HPDE6-E6E7 (cell line): Measurements from ENCODE around the gene ZEB1.
"Not testable (repeated sequence)": the region's sequence is repeated elsewhere in the genome, so short reads cannot be mapped to it uniquely, and the experiment has no call there.

ENCODE experiments used
- DNase-seq: peaks from one replicate; pipeline ENCODE4 v3.0.0; 2011; ENCODE audit warnings: missing footprints; ENCODE audit errors: extremely low spot score

ZEB1 gene

GRCh38 chr10:31507427-31507826 is 188.4 kb downstream of the ZEB1 start:
- no peak for DNase-seq

DNA sequence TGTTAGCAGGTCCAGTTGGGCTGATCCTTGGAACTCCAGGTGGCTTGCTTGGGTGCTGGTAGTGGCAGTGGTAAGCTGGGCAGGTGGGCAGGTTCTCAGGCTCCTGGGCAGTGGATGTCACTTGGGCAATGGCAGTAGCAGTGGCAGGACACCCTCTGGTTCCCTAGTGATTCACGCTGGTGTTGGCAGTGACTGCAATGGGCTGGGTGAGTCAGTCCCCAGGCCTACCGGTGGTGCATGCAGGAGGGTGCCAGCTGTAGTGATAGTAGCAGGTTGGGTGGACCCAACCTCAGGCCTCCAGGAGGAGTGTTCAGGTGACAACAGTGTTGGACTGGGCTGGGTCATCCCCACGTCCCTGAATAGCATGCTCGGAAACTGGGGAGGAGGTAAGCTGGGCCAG is 189.2 kb downstream of the ZEB1 start:
- no peak for DNase-seq

- DNase-seq, result no peak
Measured at GRCh38 chr10:31508882-31509281, 189.9 kb downstream of the ZEB1 start.

DNA sequence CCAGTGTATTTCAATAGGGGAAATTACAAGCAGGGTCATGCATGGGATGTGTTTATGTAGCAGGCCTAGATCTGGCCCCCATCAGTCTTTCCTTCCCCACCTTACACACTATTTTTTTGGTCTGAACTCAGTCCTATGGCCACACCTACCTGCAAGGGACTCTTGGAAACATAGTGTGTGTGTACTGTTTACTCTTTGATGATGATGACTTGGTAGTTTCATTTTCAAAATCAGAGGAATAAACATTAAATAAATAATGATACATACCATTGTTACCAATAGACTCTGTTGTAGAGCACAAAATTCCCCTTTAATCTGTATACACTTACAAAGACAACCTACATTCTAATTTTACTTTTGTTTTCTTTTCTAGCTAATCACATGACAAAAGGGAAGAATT is 191.0 kb downstream of the ZEB1 start:
- DNase-seq, result no peak

GRCh38 chr10:31515116-31515515 is 196.1 kb downstream of the ZEB1 start:
- no peak for DNase-seq

- no peak for DNase-seq
Measured at GRCh38 chr10:31515819-31516402, 196.9 kb downstream of the ZEB1 start.

DNA sequence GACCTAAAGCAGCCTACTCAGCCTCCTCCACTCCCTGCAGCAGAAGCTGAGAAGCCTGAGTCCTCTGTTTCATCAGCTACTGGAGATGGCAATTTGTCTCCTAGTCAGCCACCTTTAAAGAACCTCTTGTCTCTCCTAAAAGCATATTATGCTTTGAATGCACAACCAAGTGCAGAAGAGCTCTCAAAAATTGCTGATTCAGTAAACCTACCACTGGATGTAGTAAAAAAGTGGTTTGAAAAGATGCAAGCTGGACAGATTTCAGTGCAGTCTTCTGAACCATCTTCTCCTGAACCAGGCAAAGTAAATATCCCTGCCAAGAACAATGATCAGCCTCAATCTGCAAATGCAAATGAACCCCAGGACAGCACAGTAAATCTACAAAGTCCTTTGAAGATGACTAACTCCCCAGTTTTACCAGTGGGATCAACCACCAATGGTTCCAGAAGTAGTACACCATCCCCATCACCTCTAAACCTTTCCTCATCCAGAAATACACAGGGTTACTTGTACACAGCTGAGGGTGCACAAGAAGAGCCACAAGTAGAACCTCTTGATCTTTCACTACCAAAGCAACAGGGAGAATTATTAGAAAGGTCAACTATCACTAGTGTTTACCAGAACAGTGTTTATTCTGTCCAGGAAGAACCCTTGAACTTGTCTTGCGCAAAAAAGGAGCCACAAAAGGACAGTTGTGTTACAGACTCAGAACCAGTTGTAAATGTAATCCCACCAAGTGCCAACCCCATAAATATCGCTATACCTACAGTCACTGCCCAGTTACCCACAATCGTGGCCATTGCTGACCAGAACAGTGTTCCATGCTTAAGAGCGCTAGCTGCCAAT is 202.2 kb downstream of the ZEB1 start:
- no peak for DNase-seq

GRCh38 chr10:31522820-31523219 is 203.8 kb downstream of the ZEB1 start:
- DNase-seq, result no peak

GRCh38 chr10:31524460-31524859 is 205.4 kb downstream of the ZEB1 start:
- DNase-seq, result no peak

DNA sequence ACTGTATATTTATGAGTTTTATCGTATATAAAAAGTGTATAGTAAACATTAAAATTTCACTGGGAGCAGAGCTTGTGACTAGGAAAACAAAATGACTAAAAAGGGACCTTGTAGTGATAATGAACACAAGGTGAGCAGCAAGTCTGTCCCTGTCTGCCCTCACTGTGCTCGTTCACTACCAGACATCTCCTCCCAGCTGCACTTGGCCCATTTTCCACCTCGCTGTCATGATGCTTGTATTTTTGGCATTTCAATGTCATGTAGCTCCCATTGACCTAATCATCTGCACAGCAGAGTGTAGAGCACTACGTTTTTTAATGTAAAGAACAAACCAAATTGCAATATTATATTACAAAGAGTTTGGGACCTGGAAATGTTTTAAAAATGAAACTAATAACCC is 207.2 kb downstream of the ZEB1 start:
- DNase-seq, result no peak

- no peak for DNase-seq
Measured at GRCh38 chr10:31526681-31527080, 207.7 kb downstream of the ZEB1 start.

GRCh38 chr10:31528831-31529230 is 209.8 kb downstream of the ZEB1 start:
- no peak for DNase-seq

DNA sequence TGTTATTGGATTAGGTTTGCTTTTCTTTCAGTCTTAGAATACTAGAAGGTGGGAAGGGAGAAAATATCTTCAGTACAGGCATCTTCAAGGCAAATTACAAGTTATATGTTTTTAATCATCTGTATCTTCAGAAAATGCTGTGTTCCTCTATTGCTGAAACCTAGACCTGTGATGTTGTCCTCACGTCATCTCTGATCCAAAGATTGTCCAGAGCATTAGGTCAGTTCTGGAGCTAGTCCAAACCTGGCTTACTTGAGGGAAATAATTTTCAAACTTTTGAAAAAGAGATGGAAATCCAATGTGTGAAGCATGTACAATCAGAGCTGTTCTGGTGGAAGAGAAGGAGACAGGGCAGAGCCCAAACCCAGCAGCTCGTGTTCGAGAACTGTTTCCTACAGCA is 217.3 kb downstream of the ZEB1 start:
- no peak for DNase-seq

- DNase-seq, result no peak
Measured at GRCh38 chr10:31549896-31550295, 230.9 kb downstream of the ZEB1 start.

DNA sequence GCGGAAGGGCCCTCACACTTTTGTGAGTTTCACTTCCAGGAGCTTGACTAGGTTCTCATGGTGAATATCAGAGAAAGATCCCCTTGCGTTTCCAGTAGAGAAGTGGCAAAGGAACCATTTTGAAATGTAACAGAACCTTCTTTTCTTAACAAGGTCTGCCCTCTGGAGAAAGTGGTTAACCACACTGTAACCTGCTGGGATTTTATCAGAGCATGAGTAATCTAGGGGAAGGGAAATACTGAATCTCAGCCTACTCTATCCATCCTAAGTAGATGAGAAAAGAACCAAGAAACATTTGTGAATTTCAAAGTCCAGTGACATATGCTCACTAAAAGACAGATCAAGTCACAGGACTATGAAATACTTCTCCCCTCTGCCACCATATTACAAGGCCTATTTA is 235.5 kb downstream of the ZEB1 start:
- no peak for DNase-seq

- DNase-seq, result no peak
Measured at GRCh38 chr10:31557854-31558253, 238.8 kb downstream of the ZEB1 start.

DNA sequence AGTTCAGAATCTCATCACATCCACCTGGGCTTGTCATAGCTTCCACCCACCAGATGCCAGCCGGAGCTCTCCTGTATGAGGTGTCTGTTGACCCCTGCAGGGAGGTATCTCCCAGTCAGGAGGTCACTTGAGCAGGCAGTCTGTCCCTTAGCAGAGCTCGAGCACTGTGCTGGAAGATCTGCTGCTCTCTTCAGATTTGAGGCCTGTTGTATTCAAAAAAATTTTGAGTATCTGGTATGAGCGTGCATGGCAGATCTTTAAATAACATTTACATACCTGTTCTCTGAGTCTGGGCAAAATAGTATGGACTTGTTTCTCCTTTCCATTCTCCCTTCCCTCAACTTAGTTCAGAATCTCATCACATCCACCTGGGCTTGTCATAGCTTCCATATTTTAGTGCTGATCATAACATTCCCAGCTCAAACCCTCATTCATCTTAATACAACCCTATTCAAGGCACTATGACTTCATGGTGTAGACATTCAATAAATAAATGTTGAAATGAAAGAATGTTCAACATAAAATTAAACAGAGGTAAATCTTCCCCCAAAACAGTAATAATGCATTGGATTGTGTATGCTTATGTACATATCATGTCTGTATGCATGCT is 249.3 kb downstream of the ZEB1 start:
- DNase-seq, result not testable (repeated sequence)

DNA sequence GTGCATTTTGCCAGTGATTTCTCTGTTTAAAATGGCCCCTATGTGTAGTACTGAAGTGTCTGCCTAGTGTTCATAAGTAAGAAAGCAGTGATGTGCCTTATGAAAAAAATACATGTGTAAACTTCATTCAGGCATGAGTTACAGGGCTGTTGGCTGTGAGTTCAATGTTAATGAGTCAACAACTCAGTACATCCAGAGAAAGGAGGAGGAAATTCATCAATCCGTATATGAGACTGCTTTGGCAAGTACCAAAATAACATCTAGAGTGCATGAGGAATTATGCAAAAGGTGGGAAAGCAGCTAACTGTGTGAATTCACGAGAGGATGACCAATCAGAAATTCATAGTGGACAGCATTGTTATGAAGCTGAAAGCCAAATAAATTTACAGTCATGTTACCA is 255.6 kb downstream of the ZEB1 start:
- no peak for DNase-seq

- DNase-seq, result no peak
Measured at GRCh38 chr10:31578181-31578852, 259.3 kb downstream of the ZEB1 start.

DNA sequence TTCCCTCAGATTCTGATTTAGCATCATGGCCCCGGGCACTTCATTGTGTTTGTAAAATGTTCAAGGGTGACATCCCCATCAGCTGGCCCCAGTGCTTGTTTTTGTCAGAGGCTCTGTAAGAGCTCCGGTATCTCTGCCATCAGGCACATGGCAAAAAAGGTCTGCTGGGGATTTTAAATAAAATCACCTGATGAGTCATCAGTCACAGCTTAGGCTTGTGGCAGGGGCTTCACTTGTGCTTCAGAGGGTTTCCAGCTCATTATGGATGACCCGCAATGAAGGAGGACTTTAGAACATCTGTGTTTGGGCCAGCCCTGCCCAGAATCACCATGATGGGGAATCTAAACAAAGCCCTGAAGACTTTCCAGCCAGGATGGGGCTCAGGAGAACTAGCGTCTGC is 259.9 kb downstream of the ZEB1 start:
- DNase-seq, result no peak
